Breast epithelium (tissue), 4 donors: ENCODE data around the gene NUP98. TPM values are rescaled to one million over a fixed set of nuclear protein-coding genes. Genes with fewer than 3 reads are reported as not detected.

Experiments
- DNase-seq, 2 donors: peaks; one replicate each; pipeline ENCODE4 v3.0.0-alpha.2; 2019; ENCODE audit warnings: low spot score in 2 of 2
- H3K27ac ChIP-seq, 2 donors: fragments of 200-600 bp; sonication (generic) in 1 of 2; one replicate each; pipeline ENCODE4 v1.5.1; 2016 to 2019; ENCODE audit warnings: mild to moderate bottlenecking in 1 of 2
- H3K27me3 ChIP-seq, 2 donors: fragments of 200-600 bp; sonication (generic) in 1 of 2; one replicate each; pipeline versions ENCODE4 v1.5.1 to v1.6.0; 2017 to 2019; ENCODE audit warnings: control low read depth in 1 of 2, mild to moderate bottlenecking in 1 of 2
- H3K36me3 ChIP-seq: fragments of 200-600 bp; one replicate; pipeline ENCODE4 v1.5.1; 2019
- H3K4me1 ChIP-seq, 2 donors: fragments of 200-600 bp; sonication (generic); one replicate each; pipeline ENCODE4 v1.5.1; 2016 to 2019; ENCODE audit warnings: control low read depth in 1 of 2
- H3K4me3 ChIP-seq, 3 donors: fragments of 200-600 bp; sonication (generic); 1 replicate in 2 of 3; 2 replicates in 1 of 3; pipeline ENCODE4 v1.5.1; 2016 to 2019; ENCODE audit warnings: mild to moderate bottlenecking in 3 of 3, moderate library complexity in 2 of 3
- H3K9me3 ChIP-seq, 2 donors: fragments of 200-600 bp; sonication (generic) in 1 of 2; one replicate each; pipeline ENCODE4 v1.5.1; 2016 to 2019; ENCODE audit warnings: control low read depth in 1 of 2
- CTCF ChIP-seq, 3 donors: fragments of 450-650 bp; IDR thresholded peaks; one replicate each; pipeline ENCODE4 v1.5.1; 2016 to 2017; ENCODE audit warnings: antibody characterized with exemption in 3 of 3, mild to moderate bottlenecking in 3 of 3, moderate library complexity in 3 of 3
- POLR2A ChIP-seq: fragments of 450-650 bp; IDR thresholded peaks from one replicate; pipeline ENCODE4 v1.6.1; 2016; ENCODE audit warnings: antibody characterized with exemption, mild to moderate bottlenecking, moderate library complexity
- POLR2AphosphoS5 ChIP-seq, 3 donors: sonication (generic); formaldehyde crosslinking; IDR thresholded peaks; one replicate each; pipeline ENCODE4 v1.6.1; 2017; ENCODE audit warnings: antibody characterized with exemption in 3 of 3
- intact Hi-C: fragments of 100-400 bp; cut with DNase I; formaldehyde crosslinking; loops from one replicate; pipeline ENCODE4 v1.15.1; 2023; ENCODE audit warnings: low total_unique reads
- total RNA-seq, 3 donors: library from RNA; depleted of rRNA; stranded (reverse); fragments of >200 nt; gene quantifications; one replicate each; pipeline ENCODE4 v1.1.0, GENCODE V29; 2016

The NUP98 gene
- total RNA-seq, 3 donors from 2014 or later, result 98.1 to 178 (median 142) TPM

- Histone ChIP-seq H3K36me3 (peaks cover 6% of the 10 kb centered on the region), H3K9me3 (no peaks in the 10 kb centered on the region), H3K27me3 (no peaks in the 10 kb centered on the region), H3K4me1 (no peaks in the 10 kb centered on the region), H3K4me3 (no peak overlapping the region), H3K27ac (no peak overlapping the region)
- DNase-seq, result no peak
- no peak for TF ChIP-seq POLR2A
- no peak for TF ChIP-seq POLR2AphosphoS5 (IDR thresholded peaks at IDR 0.05)
- no peak for TF ChIP-seq CTCF (IDR thresholded peaks at IDR 0.05)
- intact Hi-C loops, result no loop called here
These were observed 75.3 kb downstream of the NUP98 start for GRCh38 chr11:3722100-3722499.

GRCh38 chr11:3720997-3721396, 76.4 kb downstream of the NUP98 start:
- intact Hi-C loops, result no loop called here
- TF ChIP-seq POLR2A (no peak), POLR2AphosphoS5 (IDR thresholded peaks at IDR 0.05) (no peak), CTCF (IDR thresholded peaks at IDR 0.05) (no peak)
- H3K36me3 ChIP-seq, result peaks cover 6% of the 10 kb centered on the region
- H3K4me3 ChIP-seq, result no peak overlapping the region
- H3K27me3 ChIP-seq, result no peaks in the 10 kb centered on the region
- DNase-seq, result no peak
- no peaks in the 10 kb centered on the region for H3K9me3 ChIP-seq
- H3K4me1 ChIP-seq, result no peaks in the 10 kb centered on the region
- no peak overlapping the region for H3K27ac ChIP-seq

GRCh38 chr11:3712274-3712673, 85.1 kb downstream of the NUP98 start:
- intact Hi-C loops, result no loop called here
- no peaks in the 10 kb centered on the region for H3K9me3 ChIP-seq
- H3K27ac ChIP-seq, result no peak overlapping the region
- no peak for DNase-seq
- no peaks in the 10 kb centered on the region for H3K36me3 ChIP-seq
- TF ChIP-seq POLR2A (no peak), POLR2AphosphoS5 (IDR thresholded peaks at IDR 0.05) (no peak), CTCF (IDR thresholded peaks at IDR 0.05) (no peak)
- no peaks in the 10 kb centered on the region for H3K27me3 ChIP-seq
- H3K4me1 ChIP-seq, result peaks cover 0 to 12% of the 10 kb centered on the region in 2 donors
- no peak overlapping the region for H3K4me3 ChIP-seq

- H3K36me3 ChIP-seq, result no peaks in the 10 kb centered on the region
- peaks cover 0 to 12% of the 10 kb centered on the region in 2 donors for H3K4me1 ChIP-seq
- TF ChIP-seq CTCF (IDR thresholded peaks at IDR 0.05) (no peak), POLR2AphosphoS5 (IDR thresholded peaks at IDR 0.05) (no peak), POLR2A (no peak)
- H3K27ac ChIP-seq, result peak overlapping the region in 1 of 2 donors; percentile 42
- intact Hi-C loops, result no loop called here
- no peaks in the 10 kb centered on the region for H3K9me3 ChIP-seq
- DNase-seq, result no peak
- H3K27me3 ChIP-seq, result no peaks in the 10 kb centered on the region
- no peak overlapping the region for H3K4me3 ChIP-seq
These were observed 86.7 kb downstream of the NUP98 start for GRCh38 chr11:3710485-3711259.

- Histone ChIP-seq H3K4me1 (peaks cover 0 to 12% of the 10 kb centered on the region in 2 donors), H3K9me3 (no peaks in the 10 kb centered on the region), H3K27ac (peak overlapping the region in 1 of 2 donors; percentile 42), H3K27me3 (no peaks in the 10 kb centered on the region), H3K36me3 (no peaks in the 10 kb centered on the region), H3K4me3 (no peak overlapping the region)
- no peak for TF ChIP-seq POLR2A
- TF ChIP-seq POLR2AphosphoS5 (IDR thresholded peaks at IDR 0.05), result no peak
- TF ChIP-seq CTCF (IDR thresholded peaks at IDR 0.05), result peak in 1 of 3 donors; percentile 27
- intact Hi-C loops, result loop anchor here (10.0 kb wide), 1 partner anchor 925 kb away; no protein-coding TSS in a partner anchor
- peak in 1 of 2 donors; percentile 41 for DNase-seq
These were observed 87.4 kb downstream of the NUP98 start for GRCh38 chr11:3709977-3710376.
